HG02588 (cell line): Measurements from ENCODE around the gene GTPBP1.

Experiments used
- ATAC-seq: cut with Tn5 transposase; IDR thresholded peaks from one replicate; pipeline ENCODE4 v1.9.1; 2021; ENCODE audit warnings: mild to moderate bottlenecking, moderate library complexity; ENCODE audit not compliant: unreplicated experiment

Gene GTPBP1

DNA sequence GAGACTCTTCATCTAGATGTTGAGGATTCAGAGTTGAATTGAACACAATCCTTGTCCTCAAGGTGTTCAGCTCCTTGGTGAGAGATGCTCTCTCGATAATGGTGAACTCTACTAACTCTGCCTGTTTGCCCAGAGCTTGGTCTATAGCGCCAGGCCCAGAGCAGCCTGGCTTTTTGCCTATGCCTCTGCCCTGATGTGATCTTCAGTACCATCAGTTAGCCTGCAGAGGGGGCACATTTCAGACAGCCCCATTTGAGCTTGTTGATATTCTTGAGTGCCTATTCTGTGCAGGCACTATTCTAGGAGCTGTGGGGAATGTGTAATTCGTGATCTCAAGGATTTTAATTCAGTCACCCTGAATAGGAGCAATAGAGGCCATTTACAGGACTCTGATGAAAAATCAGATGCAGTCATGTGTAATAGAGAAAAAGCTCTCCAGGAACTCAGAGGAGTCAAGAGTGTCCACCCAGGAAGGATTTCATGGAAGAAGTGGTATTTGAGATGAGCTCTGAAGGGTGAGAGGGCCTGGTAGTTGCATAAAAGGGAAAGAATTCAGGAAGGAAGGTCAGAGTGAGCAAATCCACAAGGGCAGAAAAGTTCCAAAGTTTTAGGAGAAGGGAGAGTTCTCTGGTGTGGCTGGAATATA, 19.3 kb downstream of the GTPBP1 start:
- ATAC-seq = no peak

DNA sequence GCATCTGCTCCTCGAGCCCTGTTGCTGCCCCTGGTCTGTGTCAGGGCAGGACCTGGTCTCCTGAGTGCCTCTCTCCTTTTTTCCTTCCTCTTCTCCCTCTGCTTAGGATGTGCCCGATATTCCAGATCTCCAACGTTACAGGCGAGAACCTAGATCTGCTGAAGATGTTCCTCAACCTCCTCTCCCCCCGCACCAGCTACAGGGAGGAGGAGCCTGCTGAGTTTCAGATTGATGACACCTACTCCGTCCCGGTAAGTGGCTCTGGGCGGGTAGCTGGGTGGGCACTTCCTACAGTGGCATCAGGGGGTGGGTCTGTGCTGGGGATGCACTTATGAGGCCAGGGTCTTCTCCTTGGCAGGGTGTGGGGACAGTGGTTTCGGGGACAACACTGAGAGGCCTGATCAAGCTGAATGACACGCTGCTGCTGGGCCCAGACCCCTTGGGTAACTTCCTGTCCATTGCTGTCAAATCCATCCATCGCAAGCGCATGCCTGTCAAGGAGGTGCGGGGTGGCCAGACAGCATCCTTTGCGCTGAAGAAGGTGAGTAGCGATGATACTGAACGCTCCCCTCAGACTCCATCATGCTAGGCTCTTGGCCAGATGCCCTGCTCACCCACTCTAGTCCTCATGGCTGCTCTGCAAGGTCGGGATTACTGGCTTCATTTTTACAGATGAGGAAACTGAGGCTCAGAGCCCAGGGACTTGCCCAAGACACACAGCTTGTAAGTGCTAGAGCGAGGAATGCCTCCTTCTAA, 20.3 kb downstream of the GTPBP1 start:
- ATAC-seq = no peak

DNA sequence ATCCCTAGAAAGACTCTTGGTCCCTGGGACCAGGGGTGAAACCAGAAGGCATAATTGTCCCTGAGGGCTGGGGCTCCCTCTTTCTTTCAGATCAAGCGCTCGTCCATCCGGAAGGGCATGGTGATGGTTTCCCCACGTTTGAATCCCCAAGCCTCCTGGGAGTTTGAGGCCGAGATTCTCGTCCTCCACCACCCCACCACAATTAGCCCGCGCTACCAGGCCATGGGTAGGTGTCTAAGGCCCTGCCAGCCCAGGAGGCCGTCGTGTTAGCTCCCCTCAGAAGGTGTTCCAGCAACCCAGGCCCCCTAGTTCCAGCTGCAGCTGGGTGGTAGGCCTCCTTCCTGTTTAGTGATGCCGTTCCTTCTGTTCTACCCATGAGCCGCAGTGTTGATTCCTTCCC, 21.4 kb downstream of the GTPBP1 start:
- no peak for ATAC-seq

DNA sequence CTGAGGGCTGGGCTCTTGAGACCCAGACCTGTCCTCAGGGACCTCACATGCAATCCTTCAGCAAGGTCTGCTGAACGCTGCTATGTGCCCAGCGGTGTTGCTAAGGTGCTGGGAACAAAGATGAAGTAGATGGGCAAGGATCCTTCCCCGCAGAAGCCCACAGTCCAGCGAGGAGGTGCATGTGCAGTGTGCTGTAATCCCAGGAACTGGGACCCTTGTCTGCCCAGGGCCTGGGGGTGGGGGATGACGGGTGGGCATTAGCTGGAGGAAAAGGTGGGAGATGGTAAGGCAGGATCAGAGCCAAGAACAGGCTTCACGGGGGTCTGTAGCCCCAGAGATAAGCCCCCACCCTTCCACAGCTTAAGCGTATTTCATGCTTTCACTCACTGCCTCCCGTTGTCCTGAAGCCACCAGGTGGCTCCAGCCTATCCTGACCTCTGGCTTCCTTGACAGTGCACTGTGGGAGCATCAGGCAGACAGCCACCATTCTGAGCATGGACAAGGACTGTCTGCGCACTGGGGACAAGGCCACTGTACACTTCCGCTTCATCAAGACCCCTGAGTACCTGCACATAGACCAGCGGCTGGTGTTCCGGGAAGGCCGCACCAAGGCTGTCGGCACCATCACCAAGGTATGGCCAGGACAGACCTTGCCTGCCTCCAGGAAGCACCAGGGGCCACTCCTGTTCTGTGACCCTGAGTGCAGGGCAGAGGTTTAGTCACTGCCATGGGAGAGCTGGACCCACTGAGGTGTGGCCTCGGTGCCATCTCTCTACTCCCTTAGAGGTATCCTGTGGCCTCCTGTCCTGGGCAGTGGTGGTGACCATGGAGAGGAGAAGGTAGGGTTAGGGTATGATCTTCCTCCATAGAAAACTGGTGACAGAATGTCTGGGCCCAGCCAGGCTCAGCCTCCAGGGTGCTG, 22.0 kb downstream of the GTPBP1 start:
- no peak for ATAC-seq

DNA sequence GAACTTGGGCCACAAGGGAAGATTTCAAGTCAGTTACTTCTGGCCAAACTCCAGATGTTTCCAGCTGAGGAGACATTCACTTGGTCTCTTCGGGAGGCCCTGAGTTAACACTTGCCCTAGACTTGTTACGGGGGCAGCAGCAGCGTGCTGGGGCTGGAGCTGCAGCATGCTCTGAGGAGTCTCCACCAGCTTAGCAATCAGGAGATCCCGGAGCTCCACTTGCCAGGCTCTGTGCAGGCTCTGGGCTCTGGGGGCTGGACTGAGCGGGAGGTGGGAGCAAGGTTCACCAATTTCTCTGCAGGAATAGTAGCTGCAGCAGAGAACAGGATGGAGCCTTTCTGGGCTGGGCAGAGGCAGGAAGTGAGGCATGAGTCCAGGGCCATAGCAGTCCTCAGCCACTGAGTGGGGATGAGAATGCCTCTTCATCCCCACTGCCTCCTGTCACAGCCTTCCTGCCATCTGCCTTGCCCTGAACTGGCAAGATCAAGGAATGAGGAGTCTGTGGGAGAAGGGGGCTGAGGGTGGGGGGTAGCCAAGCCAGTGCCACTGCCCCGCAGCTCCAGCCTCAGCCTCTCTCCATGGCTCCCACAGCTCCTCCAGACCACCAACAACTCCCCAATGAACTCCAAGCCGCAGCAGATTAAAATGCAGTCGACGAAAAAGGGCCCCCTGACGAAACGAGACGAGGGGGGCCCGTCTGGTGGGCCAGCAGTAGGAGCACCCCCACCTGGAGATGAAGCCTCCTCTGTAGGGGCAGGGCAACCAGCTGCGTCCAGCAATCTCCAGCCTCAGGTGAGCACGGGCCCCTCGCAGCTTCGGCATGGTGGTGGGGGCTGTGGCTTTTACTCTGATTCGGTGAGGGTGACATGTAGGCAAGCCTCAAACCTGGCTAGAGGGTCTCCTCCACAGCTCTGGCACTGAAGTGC, 23.4 kb downstream of the GTPBP1 start:
- ATAC-seq = no peak

DNA sequence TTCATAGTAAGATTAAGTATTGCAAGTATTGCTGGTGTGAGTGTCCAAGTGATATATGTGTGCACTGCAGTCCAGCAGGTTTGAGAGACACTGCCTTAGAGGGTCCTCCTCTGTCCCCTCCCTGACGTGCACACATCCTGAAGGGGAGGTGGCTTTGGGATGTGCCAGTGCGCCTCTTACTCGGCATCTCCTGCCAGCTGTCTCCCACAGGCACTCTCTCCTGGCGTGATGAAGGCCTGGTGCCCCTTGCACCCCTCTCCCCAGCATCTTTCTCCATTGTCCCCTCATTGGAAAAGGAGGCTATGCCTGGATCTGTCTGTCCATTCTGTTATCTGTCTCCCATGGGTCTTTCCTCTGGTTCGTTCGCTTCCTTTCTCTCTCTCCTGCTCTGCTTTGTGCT, 24.2 kb downstream of the GTPBP1 start:
- no peak for ATAC-seq

DNA sequence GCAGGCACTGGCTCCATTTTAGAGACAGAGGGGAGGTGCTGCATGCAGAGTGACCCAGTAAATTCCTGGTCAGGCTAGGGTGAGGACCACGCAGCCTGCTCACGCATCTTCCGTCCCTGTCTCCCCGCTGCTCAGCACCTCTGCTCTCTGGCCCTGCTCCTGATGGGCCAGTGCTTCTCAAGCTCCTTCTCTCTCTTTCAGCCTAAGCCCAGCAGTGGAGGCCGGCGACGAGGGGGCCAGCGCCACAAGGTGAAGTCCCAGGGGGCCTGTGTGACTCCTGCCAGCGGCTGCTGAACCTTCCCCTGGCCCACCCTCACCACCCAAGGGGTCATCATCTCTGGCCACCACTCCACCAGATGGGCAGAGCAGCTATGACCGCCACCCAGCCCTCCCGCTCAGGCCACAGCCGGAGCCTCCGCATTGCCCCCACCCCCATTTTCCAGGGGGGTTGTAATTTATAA, 24.7 kb downstream of the GTPBP1 start:
- no peak for ATAC-seq

DNA sequence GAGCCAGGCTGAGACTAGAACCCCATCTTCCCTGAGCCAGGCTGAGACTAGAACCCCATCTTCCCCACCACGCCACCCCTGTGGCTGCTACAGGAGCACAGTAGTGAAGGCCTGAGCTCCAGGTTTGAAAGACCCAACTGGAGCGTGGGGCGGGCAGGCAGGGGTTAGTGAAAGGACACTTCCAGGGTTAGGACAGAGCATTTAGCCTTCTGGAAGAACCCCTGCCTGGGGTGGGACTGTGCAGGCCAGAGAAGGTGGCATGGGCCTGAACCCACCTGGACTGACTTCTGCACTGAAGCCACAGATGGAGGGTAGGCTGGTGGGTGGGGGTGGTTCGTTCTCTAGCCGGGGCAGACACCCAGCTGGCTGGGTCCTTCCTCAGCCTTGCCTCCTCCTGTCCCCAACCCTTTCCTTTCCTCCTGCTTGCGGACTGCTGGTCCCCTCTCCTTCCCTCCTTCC, 26.0 kb downstream of the GTPBP1 start:
- ATAC-seq = no peak

DNA sequence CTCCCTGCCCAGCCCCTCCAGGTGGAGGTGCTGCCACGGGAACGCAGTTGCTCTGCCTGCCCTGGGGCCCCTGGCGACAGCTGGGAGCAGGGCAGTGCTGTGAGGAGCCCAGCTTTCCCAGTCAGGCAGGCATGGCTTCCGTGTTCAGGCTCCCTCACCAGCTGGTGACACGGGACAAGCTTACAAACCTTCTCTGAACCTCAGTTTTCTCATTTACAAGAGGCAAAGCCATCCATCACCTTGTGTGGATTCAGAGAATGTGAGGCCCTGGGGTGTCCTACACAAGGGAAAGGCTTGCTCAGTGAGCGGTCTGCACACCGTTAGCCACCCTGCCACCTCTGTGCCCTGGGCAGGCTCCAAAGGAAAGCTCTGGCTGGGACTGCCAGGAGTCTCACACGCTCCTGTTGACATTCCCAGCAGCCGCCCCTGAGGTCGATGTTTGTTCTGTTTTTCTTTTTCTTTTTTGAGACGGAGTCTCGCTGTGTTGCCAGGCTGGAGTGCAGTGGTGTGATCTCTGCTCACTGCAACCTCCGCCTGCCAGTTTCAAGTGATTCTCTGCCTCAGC, 26.6 kb downstream of the GTPBP1 start:
- no peak for ATAC-seq

DNA sequence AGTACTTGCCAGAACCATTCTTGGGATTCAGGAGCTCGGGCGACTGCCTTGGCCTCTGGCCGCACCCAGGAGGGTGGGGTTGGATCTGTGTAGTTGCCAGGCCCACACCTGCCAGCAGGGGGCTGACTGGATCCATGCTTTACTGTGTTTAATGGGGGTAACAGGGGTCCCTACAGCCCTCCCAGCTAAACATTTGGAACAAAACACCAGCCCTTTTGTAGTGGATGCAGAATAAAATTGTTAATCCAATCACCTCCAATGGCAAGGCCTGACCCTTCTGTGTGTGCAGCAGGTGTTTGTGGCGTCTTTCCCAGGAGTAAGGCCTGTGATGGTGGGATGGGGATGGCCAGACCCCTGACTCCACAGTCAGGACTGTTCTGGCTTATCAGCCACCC, 27.6 kb downstream of the GTPBP1 start:
- no peak for ATAC-seq

DNA sequence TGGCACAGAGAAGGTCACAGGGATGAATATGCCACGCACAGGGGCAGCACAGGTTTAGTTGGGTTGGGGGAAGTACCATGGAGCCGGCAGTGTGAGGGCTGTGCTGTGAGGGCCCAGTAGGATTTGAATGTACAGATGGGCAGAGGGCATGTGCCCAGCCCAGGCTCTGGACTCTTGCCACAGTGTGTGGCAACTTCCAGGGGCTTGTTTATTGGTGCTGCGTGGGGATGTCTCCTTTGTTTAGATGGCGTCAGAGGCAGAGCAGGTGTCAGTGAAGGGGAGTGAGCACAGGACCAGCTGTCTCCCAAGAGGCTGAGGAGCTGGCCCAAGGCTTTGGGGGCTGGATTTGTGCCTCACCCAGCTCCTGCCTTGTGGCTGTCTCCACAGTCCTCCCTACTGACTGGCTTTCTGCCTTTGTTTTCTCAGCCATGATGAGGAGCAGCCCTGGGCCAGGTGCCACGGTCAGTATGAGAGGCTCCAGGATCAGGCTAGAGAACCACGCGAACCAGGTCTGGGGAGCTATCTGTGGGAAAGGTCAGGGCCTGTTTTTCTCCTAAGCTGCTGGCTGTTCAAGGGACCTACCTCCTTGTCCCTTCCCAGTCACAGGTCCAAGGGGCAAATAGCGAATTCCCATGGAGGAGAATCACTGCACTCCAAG, 28.1 kb downstream of the GTPBP1 start:
- no peak for ATAC-seq

DNA sequence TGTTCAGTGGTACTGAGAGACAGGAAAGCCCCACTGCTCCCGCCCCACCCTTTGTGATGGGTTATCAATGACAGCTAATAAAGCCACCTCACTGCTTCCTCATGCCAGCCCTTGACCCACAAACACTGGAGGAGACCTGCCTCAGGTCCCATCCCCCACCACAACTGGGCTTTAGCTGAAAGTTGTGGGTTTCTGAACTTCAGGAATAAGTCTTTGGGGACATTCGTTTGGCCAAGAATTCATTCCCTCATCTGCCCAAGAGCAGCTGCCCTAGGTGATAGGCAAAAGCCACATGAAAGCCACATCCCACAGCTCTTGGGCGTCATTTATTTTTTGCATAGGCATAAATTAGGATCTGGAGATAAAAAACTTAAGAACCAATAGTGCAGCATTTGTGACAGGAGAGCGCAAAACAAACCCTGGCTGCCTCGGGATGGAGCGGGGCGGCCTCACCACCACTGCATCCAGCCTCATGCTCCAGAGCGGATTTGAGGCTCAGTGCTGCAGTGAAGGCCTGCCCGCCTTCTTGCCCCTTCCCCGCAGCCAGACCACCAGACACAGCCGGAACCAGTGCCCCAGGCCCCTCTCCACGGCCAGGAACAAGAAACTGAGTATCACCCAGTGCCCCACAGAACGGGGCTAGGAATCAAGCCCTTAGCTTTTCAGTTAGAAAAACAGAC, 28.8 kb downstream of the GTPBP1 start:
- ATAC-seq = no peak

DNA sequence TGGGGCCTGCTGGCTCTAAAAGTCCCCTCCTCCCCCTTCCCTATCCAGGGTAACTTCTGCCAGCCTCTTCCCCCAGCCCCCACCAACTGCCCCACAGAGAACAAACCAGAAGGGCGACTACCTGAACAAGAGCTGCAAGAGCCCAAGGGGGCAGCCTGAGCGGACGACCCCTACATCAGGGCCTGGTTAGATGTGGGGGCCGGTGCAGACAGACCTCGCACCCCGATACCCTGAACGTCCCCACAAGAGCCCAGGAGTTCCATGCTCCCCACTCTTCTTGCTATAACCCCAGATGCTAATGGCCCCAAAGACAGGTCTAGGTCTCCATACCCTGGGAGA, 29.4 kb downstream of the GTPBP1 start:
- ATAC-seq = no peak

DNA sequence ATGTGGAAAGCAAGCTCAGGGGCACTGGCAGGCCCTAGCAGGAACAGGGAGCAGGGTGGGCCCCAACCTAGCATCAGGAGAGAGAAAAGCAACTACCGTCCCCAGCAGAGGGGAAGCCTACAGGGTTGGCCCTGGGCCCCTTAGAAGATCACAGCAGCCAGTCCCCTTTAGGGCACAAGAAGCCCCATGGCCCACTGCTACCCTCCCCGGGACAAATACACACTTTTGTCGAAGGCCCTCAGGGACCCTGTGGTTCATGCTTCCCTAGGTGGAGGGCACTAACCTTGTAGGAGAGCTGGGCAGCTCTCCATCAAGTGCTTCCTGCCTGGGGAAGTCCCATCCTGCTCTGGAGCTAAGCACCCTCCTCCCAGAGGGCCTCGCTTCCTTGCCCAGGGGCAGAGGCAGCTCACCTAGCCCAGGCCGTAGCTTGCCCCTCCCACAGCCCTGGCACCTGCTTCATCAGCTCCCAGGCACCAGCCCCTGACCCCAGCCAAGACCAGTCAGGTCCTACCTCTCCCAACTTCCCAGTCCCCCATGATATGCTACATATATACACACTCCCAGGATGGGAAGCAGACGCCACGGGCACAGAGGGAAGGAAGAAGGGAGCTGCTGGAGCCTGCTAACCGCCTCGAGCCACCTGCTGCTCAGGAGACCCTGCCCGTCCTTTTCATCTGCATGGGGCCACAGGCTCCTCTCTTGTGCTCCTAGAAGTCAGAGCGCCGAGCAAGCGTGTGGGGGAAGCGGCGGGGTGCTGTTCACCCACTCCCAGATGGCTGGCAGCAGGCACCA, 29.9 kb downstream of the GTPBP1 start:
- no peak for ATAC-seq

DNA sequence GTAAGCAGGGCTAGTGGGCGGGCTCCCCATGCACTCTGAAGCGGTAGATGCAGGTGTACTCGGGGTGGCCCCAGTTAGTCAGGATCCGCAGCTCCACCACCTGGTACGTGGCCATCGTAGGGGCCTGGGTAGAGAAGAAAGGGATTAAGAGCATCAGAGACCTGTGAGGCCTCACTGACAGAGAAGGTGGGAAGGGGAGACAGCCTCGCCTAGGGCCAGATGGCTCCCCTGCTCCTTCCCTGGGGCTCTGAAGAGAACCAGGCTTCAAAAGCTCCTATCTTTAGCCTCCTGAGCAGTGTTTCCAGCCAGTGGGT, 30.5 kb downstream of the GTPBP1 start:
- ATAC-seq = no peak

DNA sequence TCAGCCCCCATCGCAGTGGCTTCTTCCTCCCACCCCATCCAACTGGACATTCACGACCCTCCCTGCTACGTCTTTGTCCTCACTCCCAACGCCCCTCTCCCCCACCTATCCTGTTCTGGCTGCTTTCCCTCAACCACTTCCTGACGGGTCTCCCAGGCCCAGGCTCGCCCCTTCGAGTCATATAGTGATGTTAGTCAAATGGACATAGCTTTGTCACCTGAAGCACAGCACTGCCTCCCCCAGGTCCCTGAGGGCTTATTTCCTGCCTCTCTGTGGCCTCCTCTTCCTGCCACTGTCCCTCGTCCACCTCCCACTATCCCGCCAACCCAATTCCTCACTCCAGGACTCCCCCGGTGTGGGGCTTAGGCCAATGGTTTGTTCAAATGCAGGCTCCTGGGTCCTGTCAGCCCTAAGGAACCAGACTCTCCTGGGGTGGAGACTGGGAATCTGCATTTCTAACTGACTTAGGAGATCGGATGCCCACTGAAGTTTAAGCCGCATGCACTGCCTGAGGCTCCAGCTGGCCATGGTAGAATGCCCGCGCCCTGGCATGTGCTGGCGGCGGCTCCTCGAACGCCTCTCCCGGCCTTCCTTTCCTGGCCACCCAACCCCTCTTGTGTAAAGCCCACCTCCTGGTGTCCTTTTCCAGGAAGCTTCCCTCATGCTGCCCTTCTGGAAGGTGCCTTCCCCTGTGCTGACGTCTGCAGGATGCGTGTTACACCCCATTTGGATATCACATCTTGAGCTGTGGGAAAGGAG, 31.7 kb downstream of the GTPBP1 start:
- no peak for ATAC-seq

DNA sequence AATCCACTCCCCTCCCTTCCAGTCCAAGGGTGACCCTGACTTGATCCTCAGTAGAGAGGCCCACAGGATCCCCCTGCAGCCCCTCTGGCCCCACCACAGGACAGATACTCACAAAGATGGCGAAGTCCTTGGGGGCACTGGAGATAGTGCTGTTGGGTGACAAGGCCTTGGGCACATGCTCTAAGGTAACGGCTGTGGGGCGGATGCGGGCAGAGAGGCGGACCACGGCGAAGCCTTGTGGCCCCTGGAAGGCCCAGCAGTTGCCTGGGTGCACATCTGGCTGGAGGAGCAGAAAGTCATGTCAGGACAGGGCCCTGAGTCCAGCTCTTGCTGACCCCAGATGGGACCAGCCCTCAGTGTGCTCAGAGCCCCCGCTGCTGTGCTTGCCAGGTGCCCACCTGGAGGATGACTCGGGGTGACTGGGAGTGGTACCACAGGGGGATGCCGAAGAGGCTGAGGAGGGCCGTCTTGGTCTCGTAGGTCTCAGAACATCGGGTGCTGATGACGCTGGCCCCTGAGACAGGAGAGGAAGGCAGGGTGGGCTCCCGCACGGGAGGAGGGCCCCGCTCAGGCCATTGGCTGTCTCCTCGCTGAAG, 32.8 kb downstream of the GTPBP1 start:
- no peak for ATAC-seq
